NCI-H460 (cell line): ENCODE measurements around the gene ACOXL. TPM values are rescaled to one million over a fixed set of nuclear protein-coding genes. Genes with fewer than 3 reads are reported as not detected.
A peak's percentile ranks its signal among the peaks of the same experiment; 100 is the strongest.

Experiments used
- DNase-seq: peaks from one replicate; pipeline ENCODE4 v3.0.0-alpha.2; 2016; ENCODE audit warnings: low read depth; ENCODE audit errors: extremely low read depth
- total RNA-seq: library from RNA; depleted of rRNA; stranded (reverse); fragments of >200 nt; shearing (Covaris generic); gene quantifications from 2 replicates; pipeline ENCODE4 v1.2.3, GENCODE V29; 2014

The ACOXL gene
- total RNA-seq, 1 experiment from 2014 or later: not detected

GRCh38 chr2:111119822-111120252 is 387.5 kb downstream of the ACOXL start:
- no peak for DNase-seq

- DNase-seq: peak; percentile 92
These were observed 388.1 kb downstream of the ACOXL start, which contains the start of gene BCL2L11 for GRCh38 chr2:111120253-111121027. Gene BCL2L11 (plus strand): TSS chr2:111120914. CDS start chr2:111123746, 2,832 bp downstream.

- peak; percentile 17 for DNase-seq
These were observed 388.9 kb downstream of the ACOXL start for GRCh38 chr2:111121028-111121827.

GRCh38 chr2:111121828-111122630 is 389.7 kb downstream of the ACOXL start:
- peak; percentile 85 for DNase-seq

GRCh38 chr2:111122631-111123421 is 390.5 kb downstream of the ACOXL start:
- peak; percentile 66 for DNase-seq

- DNase-seq: no peak
These were observed 391.4 kb downstream of the ACOXL start for GRCh38 chr2:111123751-111124150.

- DNase-seq: no peak
These were observed 394.2 kb downstream of the ACOXL start for GRCh38 chr2:111126581-111126980.

GRCh38 chr2:111127351-111127750 is 395.0 kb downstream of the ACOXL start:
- no peak for DNase-seq

GRCh38 chr2:111128096-111128495 is 395.7 kb downstream of the ACOXL start:
- DNase-seq: no peak

- DNase-seq: no peak
These were observed 401.2 kb downstream of the ACOXL start for GRCh38 chr2:111133603-111134002.

GRCh38 chr2:111134055-111134454 is 401.7 kb downstream of the ACOXL start:
- DNase-seq: no peak

GRCh38 chr2:111135237-111135909 is 403.0 kb downstream of the ACOXL start:
- DNase-seq: no peak

GRCh38 chr2:111135910-111136297 is 403.5 kb downstream of the ACOXL start:
- DNase-seq: no peak

GRCh38 chr2:111138839-111139238 is 406.5 kb downstream of the ACOXL start:
- DNase-seq: no peak

GRCh38 chr2:111139637-111140317 is 407.4 kb downstream of the ACOXL start:
- no peak for DNase-seq

GRCh38 chr2:111140815-111141214 is 408.4 kb downstream of the ACOXL start:
- DNase-seq: no peak

- no peak for DNase-seq
These were observed 409.7 kb downstream of the ACOXL start for GRCh38 chr2:111142101-111142500.

- DNase-seq: no peak
These were observed 410.9 kb downstream of the ACOXL start for GRCh38 chr2:111143107-111143842.
